B cell (primary cell): ENCODE data around the gene DDAH2. TPM values are rescaled to one million over a fixed set of nuclear protein-coding genes. Genes with fewer than 3 reads are reported as not detected.

ENCODE experiments used
- ATAC-seq: fragments of 200-7000 bp; cut with Tn5 transposase; one replicate; pipeline ENCODE4 v1.10.0; 2021; ENCODE audit warnings: low read depth, mild to moderate bottlenecking, moderate number of reproducible peaks, moderate library complexity
- CTCF ChIA-PET: fragments of 350-600 bp; sonication (Branson Sonifier 250); formaldehyde crosslinking; loops from one replicate; lab custom pipeline; 2021; ENCODE audit warnings: antibody characterized with exemption, inconsistent platforms; lab: Charles Lee
- POLR2A ChIA-PET: fragments of 350-600 bp; sonication (Branson Sonifier 250); formaldehyde crosslinking; loops from one replicate; lab custom pipeline; 2021; ENCODE audit warnings: antibody characterized with exemption; lab: Charles Lee
- DNase-seq: peaks from one replicate; pipeline ENCODE4 v3.0.0; 2013
- H2AFZ ChIP-seq: 2 replicates; pipeline ENCODE4 v1.6.1; 2012; ENCODE audit warnings: mild to moderate bottlenecking, low read depth, low read length; ENCODE audit not compliant: insufficient read depth, poor library complexity, severe bottlenecking
- H3K27ac ChIP-seq, 2 donors: 1 replicate in 1 of 2; 2 replicates in 1 of 2; pipeline ENCODE4 v1.5.1; 2012 to 2013; ENCODE audit warnings: low read length in 2 of 2, mild to moderate bottlenecking in 2 of 2, moderate library complexity in 1 of 2
- H3K27me3 ChIP-seq, 4 experiments: fragments of 200-600 bp in 1 of 4; sonication (generic) in 1 of 4; replicated peaks in 1 of 4; 1 replicate in 2 of 4; 2 replicates in 2 of 4; pipeline versions ENCODE4 v1.6.1 to v1.7.0; 2013 to 2016; ENCODE audit warnings: low read length in 3 of 4, mild to moderate bottlenecking in 2 of 4, mixed read lengths in 1 of 4, moderate library complexity in 1 of 4; ENCODE audit not compliant: insufficient read depth in 4 of 4, control insufficient read depth in 3 of 4; ENCODE audit errors: control extremely low read depth in 1 of 4
- H3K36me3 ChIP-seq, 2 experiments: replicated peaks in 1 of 2; 1 replicate in 1 of 2; 2 replicates in 1 of 2; pipeline versions ENCODE4 v1.6.1 to v1.7.1; 2013; ENCODE audit warnings: low read length in 1 of 2; ENCODE audit not compliant: insufficient read depth in 2 of 2, control insufficient read depth in 1 of 2; ENCODE audit errors: control extremely low read depth in 1 of 2, extremely low read depth in 1 of 2
- H3K4me1 ChIP-seq, 2 donors: fragments of 200-600 bp in 1 of 2; sonication (generic) in 1 of 2; 1 replicate in 1 of 2; 2 replicates in 1 of 2; pipeline versions ENCODE4 v1.5.1 to v1.6.1; 2013 to 2017; ENCODE audit warnings: low read length in 2 of 2; ENCODE audit not compliant: control insufficient read depth in 2 of 2, insufficient read depth in 2 of 2
- H3K4me2 ChIP-seq: replicated peaks from 2 replicates; pipeline ENCODE3; 2012; ENCODE audit warnings: mild to moderate bottlenecking, low read depth, low read length; ENCODE audit not compliant: poor library complexity, severe bottlenecking
- H3K4me3 ChIP-seq, 5 experiments: fragments of 200-600 bp in 1 of 5; sonication (generic) in 1 of 5; 1 replicate in 3 of 5; 2 replicates in 2 of 5; pipeline versions ENCODE4 v1.5.1 to v1.7.0; 2011 to 2016; ENCODE audit warnings: low read length in 4 of 5, mild to moderate bottlenecking in 4 of 5, low read depth in 2 of 5, control low read depth in 1 of 5, moderate library complexity in 1 of 5; ENCODE audit not compliant: insufficient read depth in 1 of 5; ENCODE audit errors: control extremely low read depth in 1 of 5, extremely low read depth in 1 of 5
- H3K79me2 ChIP-seq: fragments of 200-600 bp; sonication (generic); one replicate; pipeline ENCODE4 v1.6.0; 2016; ENCODE audit warnings: low read length; ENCODE audit not compliant: control insufficient read depth, insufficient read depth
- H3K9ac ChIP-seq: fragments of 200-600 bp; sonication (generic); 2 replicates; pipeline ENCODE4 v1.6.1; 2017; ENCODE audit warnings: mild to moderate bottlenecking, low read length, moderate library complexity
- H3K9me3 ChIP-seq, 3 donors: one replicate each; pipeline versions ENCODE4 v1.6.1 to v1.7.1; 2013; ENCODE audit warnings: low read length in 2 of 3; ENCODE audit not compliant: control insufficient read depth in 2 of 3, insufficient read depth in 1 of 3; ENCODE audit errors: control extremely low read depth in 1 of 3
- H4K20me1 ChIP-seq: 2 replicates; pipeline ENCODE4 v1.6.0; 2012; ENCODE audit warnings: mild to moderate bottlenecking, low read length; ENCODE audit not compliant: insufficient read depth, control insufficient read depth, poor library complexity, severe bottlenecking
- H3K27ac Mint-ChIP-seq: one replicate; pipeline ENCODE4 v1.8.0; 2021; ENCODE audit warnings: mixed read lengths
- H3K27me3 Mint-ChIP-seq: one replicate; pipeline ENCODE4 v1.8.0; 2021; ENCODE audit warnings: mixed read lengths
- H3K4me1 Mint-ChIP-seq: one replicate; pipeline ENCODE4 v1.8.0; 2021; ENCODE audit warnings: mixed read lengths
- H3K4me3 Mint-ChIP-seq: one replicate; pipeline ENCODE4 v1.8.0; 2021; ENCODE audit warnings: mixed read lengths
- H3K9me3 Mint-ChIP-seq: one replicate; pipeline ENCODE4 v1.8.0; 2022; ENCODE audit warnings: mixed read lengths; ENCODE audit not compliant: insufficient read depth
- EZH2 ChIP-seq: IDR thresholded peaks from 2 replicates; pipeline ENCODE4 v1.6.1; 2012; ENCODE audit warnings: borderline replicate concordance, low read depth, mild to moderate bottlenecking, moderate library complexity, low read length; ENCODE audit not compliant: insufficient read depth, poor library complexity, severe bottlenecking
- WGBS: methylation state at CpG from one replicate; pipeline ENCODE4 v1.1.5; 2013; ENCODE audit warnings: missing lambda C conversion rate; ENCODE audit not compliant: insufficient coverage; 5-methylcytosine and 5-hydroxymethylcytosine counted together
- intact Hi-C: fragments of 100-400 bp; cut with micrococcal nuclease; formaldehyde crosslinking; loops from one replicate; pipeline ENCODE4 v1.10.0; 2022
- polyA plus RNA-seq: library from polyadenylated mRNA; depleted of rRNA; stranded (reverse); fragments of >200 nt; gene quantifications from 2 replicates; pipeline ENCODE4 v1.2.3, GENCODE V29; 2012
- total RNA-seq, 2 donors: library from RNA; stranded (reverse); fragments of 120-200 nt in 1 of 2; gene quantifications; 1 replicate in 1 of 2; 2 replicates in 1 of 2; pipeline versions ENCODE4 v1.2.3 to v1.2.4, GENCODE V29; 2013 to 2022
- TF ChIP-seq, protein P1 (sequence below): fragments of 200-600 bp; IDR thresholded peaks from one replicate; pipeline ENCODE4 v1.8.0; 2022; ENCODE audit warnings: antibody characterized with exemption, mild to moderate bottlenecking

Gene DDAH2
- total and polyA plus RNA-seq, 2 donors (not counting 1 experiment from before 2014, with no cell fraction given), result 59.2 to 87.2 TPM

DNA sequence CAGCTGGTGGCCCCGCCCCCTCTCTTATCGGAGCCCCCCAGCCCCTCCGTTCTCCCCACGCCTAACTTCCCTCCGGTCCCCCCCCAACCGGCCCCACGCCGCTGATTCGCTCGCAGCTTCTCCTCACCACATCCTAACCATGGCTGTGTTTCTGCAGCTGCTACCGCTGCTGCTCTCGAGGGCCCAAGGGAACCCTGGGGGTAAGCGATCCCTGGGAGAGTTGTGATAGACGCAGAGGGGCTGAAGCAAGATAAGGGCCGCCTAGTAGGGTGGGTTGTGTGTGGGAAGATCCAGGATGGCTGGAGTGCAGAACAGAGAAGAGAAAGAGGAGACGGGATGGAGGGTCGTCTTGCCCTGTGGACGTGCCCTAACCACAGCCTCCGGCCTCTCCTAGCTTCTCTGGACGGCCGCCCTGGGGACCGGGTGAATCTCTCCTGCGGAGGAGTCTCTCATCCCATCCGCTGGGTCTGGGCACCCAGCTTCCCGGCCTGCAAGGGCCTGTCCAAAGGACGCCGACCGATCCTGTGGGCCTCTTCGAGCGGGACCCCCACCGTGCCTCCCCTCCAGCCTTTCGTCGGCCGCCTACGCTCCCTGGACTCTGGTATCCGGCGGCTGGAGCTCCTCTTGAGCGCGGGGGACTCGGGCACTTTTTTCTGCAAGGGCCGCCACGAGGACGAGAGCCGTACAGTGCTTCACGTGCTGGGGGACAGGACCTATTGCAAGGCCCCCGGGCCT is 5.7 kb downstream of the DDAH2 start, which contains the start of gene MPIG6B:
MPIG6B (plus strand) TSS at position 129 of the 735 bp plus-strand sequence; CDS start at position 140, 11 bp downstream.
- Histone ChIP-seq H2AFZ (peak within 1 kb of the TSS; percentile 64), H3K4me2 (peak within 1 kb of the TSS; percentile 58), H3K27me3 (no peaks in the 10 kb centered on the region), H3K4me3 (peak within 1 kb of the TSS in 2 of 5 experiments; percentile 8 to 12), H3K79me2 (peaks cover 5% of the 10 kb centered on the region), H3K27ac (peak within 1 kb of the TSS in 1 of 2 donors; percentile 27), H4K20me1 (no peaks in the 10 kb centered on the region), H3K9me3 (no peaks in the 10 kb centered on the region), H3K9ac (no peak within 1 kb of the TSS), H3K36me3 (peaks cover 0 to 18% of the 10 kb centered on the region in 2 experiments), H3K4me1 (peaks cover 31 to 39% of the 10 kb centered on the region in 2 donors)
- TF ChIP-seq, protein P1, sequence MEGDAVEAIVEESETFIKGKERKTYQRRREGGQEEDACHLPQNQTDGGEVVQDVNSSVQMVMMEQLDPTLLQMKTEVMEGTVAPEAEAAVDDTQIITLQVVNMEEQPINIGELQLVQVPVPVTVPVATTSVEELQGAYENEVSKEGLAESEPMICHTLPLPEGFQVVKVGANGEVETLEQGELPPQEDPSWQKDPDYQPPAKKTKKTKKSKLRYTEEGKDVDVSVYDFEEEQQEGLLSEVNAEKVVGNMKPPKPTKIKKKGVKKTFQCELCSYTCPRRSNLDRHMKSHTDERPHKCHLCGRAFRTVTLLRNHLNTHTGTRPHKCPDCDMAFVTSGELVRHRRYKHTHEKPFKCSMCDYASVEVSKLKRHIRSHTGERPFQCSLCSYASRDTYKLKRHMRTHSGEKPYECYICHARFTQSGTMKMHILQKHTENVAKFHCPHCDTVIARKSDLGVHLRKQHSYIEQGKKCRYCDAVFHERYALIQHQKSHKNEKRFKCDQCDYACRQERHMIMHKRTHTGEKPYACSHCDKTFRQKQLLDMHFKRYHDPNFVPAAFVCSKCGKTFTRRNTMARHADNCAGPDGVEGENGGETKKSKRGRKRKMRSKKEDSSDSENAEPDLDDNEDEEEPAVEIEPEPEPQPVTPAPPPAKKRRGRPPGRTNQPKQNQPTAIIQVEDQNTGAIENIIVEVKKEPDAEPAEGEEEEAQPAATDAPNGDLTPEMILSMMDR, result no peak
- TF ChIP-seq EZH2, result no peak
- no peak for DNase-seq
- ChIA-PET POLR2A (interaction anchor here (0.5 to 1.5 kb wide), 3 partner anchors 29 to 162 kb away, joined by 4 to 8 read pairs (median 8); no protein-coding TSS in a partner anchor), CTCF (interaction anchor here (0.9 to 1.1 kb wide), 2 partner anchors 15 to 39 kb away, joined by 3 to 6 read pairs; no protein-coding TSS in a partner anchor)
- H3K27ac Mint-ChIP-seq, result peak within 1 kb of the TSS; percentile 53
- no peak for ATAC-seq
- H3K9me3 Mint-ChIP-seq, result no peaks in the 10 kb centered on the region
- 51% methylated on average over 36 of the region's 46 CpGs for WGBS
- H3K27me3 Mint-ChIP-seq, result no peaks in the 10 kb centered on the region
- H3K4me3 Mint-ChIP-seq, result peak within 1 kb of the TSS; percentile 2
- intact Hi-C loops, result no loop called here
- H3K4me1 Mint-ChIP-seq, result peaks cover 46% of the 10 kb centered on the region

GRCh38 chr6:31722173-31722572 is 6.9 kb downstream of the DDAH2 start:
- TF ChIP-seq EZH2, result no peak
- TF ChIP-seq, protein P1, result no peak
- Histone ChIP-seq H2AFZ (no peak overlapping the region), H3K27ac (no peak overlapping the region), H3K9me3 (no peaks in the 10 kb centered on the region), H3K79me2 (peaks cover 5% of the 10 kb centered on the region), H4K20me1 (no peaks in the 10 kb centered on the region), H3K9ac (no peak overlapping the region), H3K27me3 (no peaks in the 10 kb centered on the region), H3K4me2 (no peak overlapping the region), H3K4me3 (no peak overlapping the region), H3K4me1 (peaks cover 19 to 26% of the 10 kb centered on the region in 2 donors), H3K36me3 (peaks cover 0 to 17% of the 10 kb centered on the region in 2 experiments)
- no peak for DNase-seq
- ChIA-PET CTCF (no interaction called here), POLR2A (no interaction called here)
- no peaks in the 10 kb centered on the region for H3K9me3 Mint-ChIP-seq
- no peak overlapping the region for H3K4me3 Mint-ChIP-seq
- peaks cover 35% of the 10 kb centered on the region for H3K4me1 Mint-ChIP-seq
- intact Hi-C loops, result no loop called here
- WGBS, result 100% methylated on average over 2 of the region's 3 CpGs
- no peaks in the 10 kb centered on the region for H3K27me3 Mint-ChIP-seq
- H3K27ac Mint-ChIP-seq, result no peak overlapping the region
- no peak for ATAC-seq
